Fibroblast of lung (primary cell): ENCODE data around the gene ASPDH. TPM values are rescaled to one million over a fixed set of nuclear protein-coding genes. Genes with fewer than 3 reads are reported as not detected.

Experiments
- DNase-seq, 2 donors: peaks; one replicate each; pipeline versions ENCODE4 v3.0.0 to v3.0.0-alpha.2; 2010; ENCODE audit warnings: low read depth in 2 of 2
- H2AFZ ChIP-seq: 2 replicates; pipeline ENCODE4 v1.5.1; 2012; ENCODE audit warnings: low read length, control low read depth, inconsistent platforms
- H3K27ac ChIP-seq: 2 replicates; pipeline ENCODE4 v1.5.1; 2011; ENCODE audit warnings: low read length, control low read depth; ENCODE audit not compliant: insufficient read depth
- H3K27me3 ChIP-seq: 2 replicates; pipeline ENCODE4 v1.5.1; 2011; ENCODE audit warnings: mild to moderate bottlenecking, low read length; ENCODE audit not compliant: control insufficient read depth, insufficient read depth
- H3K36me3 ChIP-seq: 2 replicates; pipeline ENCODE4 v1.5.1; 2011; ENCODE audit warnings: low read length; ENCODE audit not compliant: control insufficient read depth, insufficient read depth
- H3K4me1 ChIP-seq: 2 replicates; pipeline ENCODE4 v1.5.1; 2011; ENCODE audit warnings: low read length; ENCODE audit not compliant: control insufficient read depth, insufficient read depth; ENCODE audit errors: extremely low read depth
- H3K4me2 ChIP-seq: 2 replicates; pipeline ENCODE4 v1.5.1; 2011; ENCODE audit warnings: low read length, control low read depth; ENCODE audit not compliant: insufficient read depth; ENCODE audit errors: extremely low read depth
- H3K4me3 ChIP-seq, 4 experiments: fragments of 200-600 bp in 1 of 4; sonication (generic) in 1 of 4; replicated peaks in 1 of 4; 2 replicates each; pipeline ENCODE4 v1.5.1; 2011 to 2016; ENCODE audit warnings: low read length in 4 of 4, low read depth in 3 of 4, mild to moderate bottlenecking in 3 of 4, control low read depth in 2 of 4, inconsistent platforms in 1 of 4, mixed read lengths in 1 of 4; ENCODE audit not compliant: insufficient read depth in 1 of 4; ENCODE audit errors: control extremely low read depth in 1 of 4
- H3K79me2 ChIP-seq: 2 replicates; pipeline ENCODE4 v1.5.1; 2012; ENCODE audit warnings: mild to moderate bottlenecking, low read length, inconsistent platforms; ENCODE audit not compliant: control insufficient read depth, insufficient read depth
- H3K9ac ChIP-seq: 2 replicates; pipeline ENCODE4 v1.5.1; 2011; ENCODE audit warnings: mild to moderate bottlenecking, low read length, control low read depth; ENCODE audit not compliant: insufficient read depth
- H3K9me3 ChIP-seq: 2 replicates; pipeline ENCODE4 v1.5.1; 2012; ENCODE audit warnings: low read depth, low read length; ENCODE audit not compliant: control insufficient read depth, insufficient read depth
- H4K20me1 ChIP-seq: 2 replicates; pipeline ENCODE4 v1.5.1; 2011; ENCODE audit warnings: low read length; ENCODE audit not compliant: control insufficient read depth, insufficient read depth; ENCODE audit errors: extremely low read depth
- EZH2 ChIP-seq: IDR thresholded peaks from 2 replicates; pipeline ENCODE4 v1.5.1; 2012; ENCODE audit warnings: low read length, control low read depth, mild to moderate bottlenecking; ENCODE audit errors: missing control alignments
- polyA plus RNA-seq, 2 donors: library from polyadenylated mRNA; depleted of rRNA in 1 of 2; stranded (reverse) in 1 of 2; unstranded in 1 of 2; fragments of >200 nt; gene quantifications; 2 replicates each; pipeline ENCODE4 v1.2.1, GENCODE V29; 2011 to 2012; ENCODE audit warnings: missing spikeins in 1 of 2
- total RNA-seq: library from RNA; depleted of rRNA; stranded (reverse); fragments of >200 nt; gene quantifications from 2 replicates; pipeline ENCODE4 v1.2.1, GENCODE V29; 2014
- TF ChIP-seq, protein P1 (sequence below), 2 donors: IDR thresholded peaks in 1 of 2; conservative IDR thresholded peaks in 1 of 2; 1 replicate in 1 of 2; 2 replicates in 1 of 2; pipeline ENCODE4 v1.5.1; 2011 to 2012; ENCODE audit warnings: low read length in 2 of 2, control low read depth in 1 of 2, inconsistent platforms in 1 of 2, low read depth in 1 of 2, mild to moderate bottlenecking in 1 of 2

The ASPDH gene
- total and polyA plus RNA-seq, 2 donors (not counting 1 experiment from before 2014, with no cell fraction given), result not detected

DNA sequence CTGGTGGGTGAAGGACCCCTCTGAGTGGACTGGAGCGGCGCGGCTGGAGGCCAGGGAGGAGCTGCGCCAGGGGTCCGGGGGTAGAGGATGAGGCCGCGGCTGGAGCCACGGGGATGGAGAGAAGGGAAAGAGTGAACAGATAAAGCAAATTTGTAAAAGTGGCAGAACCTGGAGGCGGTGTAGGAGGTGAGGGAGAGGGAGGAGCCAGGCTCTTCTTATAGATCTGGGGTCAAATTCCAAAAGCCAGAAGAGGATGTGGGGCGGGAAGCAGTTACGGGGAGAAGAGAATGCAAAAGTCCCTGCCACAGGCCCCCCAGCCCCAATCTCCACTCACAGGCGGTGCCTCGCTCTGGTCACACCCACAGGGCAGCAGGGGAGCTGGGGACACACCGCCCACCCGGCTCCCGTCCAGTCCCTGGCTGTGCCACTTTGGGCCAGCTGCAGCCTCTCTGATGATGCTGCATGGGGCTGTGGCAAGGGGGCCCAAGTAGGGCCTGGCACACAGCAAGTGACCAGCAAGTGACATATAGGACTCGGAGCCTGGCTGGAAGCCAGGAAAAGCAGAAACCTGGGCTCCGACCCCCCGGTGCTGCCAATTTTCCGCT lies 43.4 kb upstream of the ASPDH start:
- no peaks in the 10 kb centered on the region for H3K4me1 ChIP-seq
- H3K9ac ChIP-seq, result no peak overlapping the region
- no peak overlapping the region for H3K27ac ChIP-seq
- H2AFZ ChIP-seq, result no peak overlapping the region
- no peak overlapping the region for H3K4me2 ChIP-seq
- no peaks in the 10 kb centered on the region for H3K27me3 ChIP-seq
- H3K79me2 ChIP-seq, result no peaks in the 10 kb centered on the region
- H4K20me1 ChIP-seq, result no peaks in the 10 kb centered on the region
- DNase-seq, result no peak
- H3K36me3 ChIP-seq, result no peaks in the 10 kb centered on the region
- no peaks in the 10 kb centered on the region for H3K9me3 ChIP-seq
- H3K4me3 ChIP-seq, result no peak overlapping the region
- TF ChIP-seq, protein P1, sequence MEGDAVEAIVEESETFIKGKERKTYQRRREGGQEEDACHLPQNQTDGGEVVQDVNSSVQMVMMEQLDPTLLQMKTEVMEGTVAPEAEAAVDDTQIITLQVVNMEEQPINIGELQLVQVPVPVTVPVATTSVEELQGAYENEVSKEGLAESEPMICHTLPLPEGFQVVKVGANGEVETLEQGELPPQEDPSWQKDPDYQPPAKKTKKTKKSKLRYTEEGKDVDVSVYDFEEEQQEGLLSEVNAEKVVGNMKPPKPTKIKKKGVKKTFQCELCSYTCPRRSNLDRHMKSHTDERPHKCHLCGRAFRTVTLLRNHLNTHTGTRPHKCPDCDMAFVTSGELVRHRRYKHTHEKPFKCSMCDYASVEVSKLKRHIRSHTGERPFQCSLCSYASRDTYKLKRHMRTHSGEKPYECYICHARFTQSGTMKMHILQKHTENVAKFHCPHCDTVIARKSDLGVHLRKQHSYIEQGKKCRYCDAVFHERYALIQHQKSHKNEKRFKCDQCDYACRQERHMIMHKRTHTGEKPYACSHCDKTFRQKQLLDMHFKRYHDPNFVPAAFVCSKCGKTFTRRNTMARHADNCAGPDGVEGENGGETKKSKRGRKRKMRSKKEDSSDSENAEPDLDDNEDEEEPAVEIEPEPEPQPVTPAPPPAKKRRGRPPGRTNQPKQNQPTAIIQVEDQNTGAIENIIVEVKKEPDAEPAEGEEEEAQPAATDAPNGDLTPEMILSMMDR (conservative IDR thresholded peaks at IDR 0.05 in 1 of 2, IDR thresholded peaks at IDR 0.05 in 1 of 2; ENCODE audit: low read depth in 1 of 2, low read length in 2 of 2), result no peak
- TF ChIP-seq EZH2, result no peak

DNA sequence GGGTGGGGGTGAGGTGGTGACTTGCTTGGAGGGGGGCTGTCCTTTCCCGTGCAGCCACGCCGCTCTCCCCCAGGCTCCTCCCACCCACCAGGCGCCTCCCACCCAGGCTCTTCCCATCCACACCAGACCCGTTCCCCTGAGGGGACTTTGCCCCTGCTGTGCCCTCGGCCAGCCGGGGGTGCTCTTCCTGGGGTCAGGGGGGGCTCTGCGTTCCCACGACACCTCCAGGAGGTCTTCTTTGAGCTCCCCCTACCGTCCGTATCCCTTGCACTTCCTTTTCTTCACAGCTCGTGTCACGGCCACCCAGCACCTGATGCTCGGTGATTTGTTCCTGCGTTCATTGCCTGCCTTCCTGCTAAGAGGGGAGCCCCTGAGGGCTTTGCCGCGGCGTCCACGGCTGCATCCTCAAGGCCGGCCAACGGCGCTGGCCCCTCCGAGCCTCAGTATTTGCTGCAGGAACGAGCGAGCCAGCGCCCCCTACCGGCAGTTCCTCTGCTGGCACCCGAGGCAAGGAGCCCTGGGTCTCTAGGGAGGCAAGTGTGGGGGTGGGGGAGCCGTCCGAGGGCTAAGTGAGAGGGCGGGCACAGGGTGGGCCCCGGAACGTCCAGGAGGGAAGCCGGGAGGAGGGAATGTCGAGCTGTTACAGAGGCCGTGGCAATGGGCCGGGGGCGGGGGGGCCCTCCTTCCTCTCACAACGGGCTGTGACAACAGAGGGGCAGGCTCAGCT lies 42.7 kb upstream of the ASPDH start:
- DNase-seq, result peak; percentile 25 to 58
- Histone ChIP-seq H3K27me3 (no peaks in the 10 kb centered on the region), H3K27ac (no peak overlapping the region)

More for the DNA sequence above, 42.7 kb upstream of the ASPDH start:
- peak overlapping the region; percentile 80 for H2AFZ ChIP-seq
- H4K20me1 ChIP-seq, result no peaks in the 10 kb centered on the region
- H3K4me2 ChIP-seq, result peak overlapping the region; percentile 90
- H3K9ac ChIP-seq, result no peak overlapping the region
- no peaks in the 10 kb centered on the region for H3K79me2 ChIP-seq
- no peak for TF ChIP-seq EZH2
- TF ChIP-seq, protein P1 (conservative IDR thresholded peaks at IDR 0.05 in 1 of 2, IDR thresholded peaks at IDR 0.05 in 1 of 2; ENCODE audit: low read depth in 1 of 2, low read length in 2 of 2), result peak; percentile 68 to 75
- no peaks in the 10 kb centered on the region for H3K36me3 ChIP-seq
- peak overlapping the region; percentile 30 to 54 (median 36) for H3K4me3 ChIP-seq
- no peaks in the 10 kb centered on the region for H3K9me3 ChIP-seq
- no peaks in the 10 kb centered on the region for H3K4me1 ChIP-seq
